IMR-90 (cell line): ENCODE measurements around the gene CYTH1. TPM values are rescaled to one million over a fixed set of nuclear protein-coding genes. Genes with fewer than 3 reads are reported as not detected.
"Not testable (repeated sequence)": the region's sequence is repeated elsewhere in the genome, so short reads cannot be mapped to it uniquely, and the experiment has no call there.

Experiments
- ATAC-seq: fragments of 200-7000 bp; cut with Tn5 transposase; 2 replicates; pipeline ENCODE4 v1.9.1; 2020; ENCODE audit warnings: low read depth, mild to moderate bottlenecking, moderate library complexity
- BruUV-seq: library from RNA; stranded (reverse); fragments of 400-500 nt; replicated peaks from 2 replicates; lab custom pipeline; 2021; lab: Mats Ljungman, UMichigan
- CTCF ChIA-PET: fragments of 300-600 bp; formaldehyde crosslinking; extraction: SDS; loops from one replicate; lab custom pipeline; 2021; ENCODE audit warnings: antibody characterized with exemption; lab: Yijun Ruan, JAX
- POLR2A ChIA-PET: fragments of 300-600 bp; sonication (Branson Sonifier 250); formaldehyde crosslinking; loops from one replicate; lab custom pipeline; 2022; ENCODE audit warnings: antibody characterized with exemption; ENCODE audit not compliant: unreplicated experiment; lab: Charles Lee
- DNase-seq: peaks from one replicate; pipeline ENCODE4 v3.0.0; 2013
- H2AFZ ChIP-seq: replicated peaks from 2 replicates; pipeline ENCODE3; 2013; ENCODE audit warnings: low read length, mild to moderate bottlenecking; ENCODE audit not compliant: poor library complexity
- H2AK5ac ChIP-seq: 2 replicates; pipeline ENCODE4 v1.6.1; 2013; ENCODE audit warnings: low read depth, low read length, inconsistent platforms
- H2AK9ac ChIP-seq: replicated peaks from 2 replicates; pipeline ENCODE3; 2013; ENCODE audit warnings: mild to moderate bottlenecking, low read depth, low read length, moderate library complexity; ENCODE audit not compliant: poor library complexity
- H2BK120ac ChIP-seq: 2 replicates; pipeline ENCODE4 v1.6.1; 2013; ENCODE audit warnings: low read depth, low read length, inconsistent platforms
- H2BK15ac ChIP-seq: 3 replicates; pipeline ENCODE4 v1.6.1; 2013; ENCODE audit warnings: low read depth, low read length, inconsistent platforms
- H2BK20ac ChIP-seq: 2 replicates; pipeline ENCODE4 v1.6.1; 2013; ENCODE audit warnings: low read depth, mild to moderate bottlenecking, inconsistent platforms, low read length, moderate library complexity
- H2BK5ac ChIP-seq: 2 replicates; pipeline ENCODE4 v1.6.1; 2013; ENCODE audit warnings: mild to moderate bottlenecking, low read depth, low read length, inconsistent platforms; ENCODE audit not compliant: poor library complexity, severe bottlenecking
- H3K14ac ChIP-seq: replicated peaks from 2 replicates; pipeline ENCODE4 v1.6.1; 2013; ENCODE audit warnings: low read depth, low read length, inconsistent platforms
- H3K18ac ChIP-seq: 2 replicates; pipeline ENCODE4 v1.6.1; 2013; ENCODE audit warnings: low read depth, low read length, control low read depth
- H3K23ac ChIP-seq: 2 replicates; pipeline ENCODE4 v1.6.1; 2013; ENCODE audit warnings: low read depth, low read length, inconsistent platforms
- H3K27ac ChIP-seq: 2 replicates; pipeline ENCODE4 v1.5.1; 2013; ENCODE audit warnings: mild to moderate bottlenecking, control low read depth, low read length; ENCODE audit not compliant: insufficient read depth
- H3K27me3 ChIP-seq: 2 replicates; pipeline ENCODE4 v1.6.1; 2013; ENCODE audit warnings: low read length; ENCODE audit not compliant: control insufficient read depth, insufficient read depth
- H3K36me3 ChIP-seq: 2 replicates; pipeline ENCODE4 v1.6.1; 2013; ENCODE audit warnings: low read length, mixed read lengths; ENCODE audit not compliant: control insufficient read depth, insufficient read depth
- H3K4ac ChIP-seq: 2 replicates; pipeline ENCODE4 v1.6.1; 2013; ENCODE audit warnings: low read depth, low read length, inconsistent platforms
- H3K4me1 ChIP-seq: 2 replicates; pipeline ENCODE4 v1.6.1; 2013; ENCODE audit warnings: low read length, mixed read lengths; ENCODE audit not compliant: control insufficient read depth, insufficient read depth
- H3K4me2 ChIP-seq: 2 replicates; pipeline ENCODE4 v1.6.1; 2013; ENCODE audit warnings: low read depth, mild to moderate bottlenecking, control low read depth, low read length, moderate library complexity
- H3K4me3 ChIP-seq: 2 replicates; pipeline ENCODE4 v1.5.1; 2013; ENCODE audit warnings: low read depth, mild to moderate bottlenecking, control low read depth, low read length, moderate library complexity; ENCODE audit not compliant: insufficient read depth
- H3K56ac ChIP-seq: 2 replicates; pipeline ENCODE4 v1.6.1; 2013; ENCODE audit warnings: low read length, inconsistent platforms; ENCODE audit not compliant: insufficient read depth; ENCODE audit errors: extremely low read depth
- H3K79me1 ChIP-seq, 2 experiments: 2 replicates each; pipeline ENCODE4 v1.6.1; 2013; ENCODE audit warnings: low read length in 2 of 2, inconsistent platforms in 1 of 2, low read depth in 1 of 2
- H3K9ac ChIP-seq: 2 replicates; pipeline ENCODE4 v1.6.1; 2013; ENCODE audit warnings: low read depth, low read length, control low read depth
- H3K9me1 ChIP-seq: 2 replicates; pipeline ENCODE4 v1.6.1; 2013; ENCODE audit warnings: low read length, inconsistent platforms; ENCODE audit not compliant: insufficient read depth
- H3K9me3 ChIP-seq: 2 replicates; pipeline ENCODE4 v1.6.1; 2013; ENCODE audit warnings: low read length; ENCODE audit not compliant: control insufficient read depth, insufficient read depth
- H4K20me1 ChIP-seq: 2 replicates; pipeline ENCODE4 v1.6.1; 2013; ENCODE audit warnings: low read length, inconsistent platforms; ENCODE audit not compliant: insufficient read depth
- H4K5ac ChIP-seq: 2 replicates; pipeline ENCODE4 v1.6.1; 2013; ENCODE audit warnings: mild to moderate bottlenecking, low read depth, low read length, control low read depth
- H4K8ac ChIP-seq, 2 experiments: 2 replicates each; pipeline ENCODE4 v1.6.1; 2013; ENCODE audit warnings: low read depth in 2 of 2, low read length in 2 of 2, control low read depth in 1 of 2, inconsistent platforms in 1 of 2
- H4K91ac ChIP-seq: 2 replicates; pipeline ENCODE4 v1.6.1; 2013; ENCODE audit warnings: low read depth, low read length, inconsistent platforms; ENCODE audit not compliant: insufficient read depth
- WGBS, 2 experiments: methylation state at CpG; one replicate each; pipeline versions ENCODE4 v1.1.5 to v1.1.7; 2013; ENCODE audit warnings: missing lambda C conversion rate in 2 of 2; ENCODE audit not compliant: insufficient read length in 1 of 2; ENCODE audit errors: extremely low coverage in 2 of 2; 5-methylcytosine and 5-hydroxymethylcytosine counted together
- dilution Hi-C: fragments of 300-500 bp; cut with HindIII; formaldehyde crosslinking; loops from one replicate; pipeline ENCODE4 v1.14.3; 2018; ENCODE audit warnings: low sequenced_read_pairs; ENCODE audit not compliant: unreplicated experiment
- in situ Hi-C: fragments of 300-500 bp; cut with MboI; formaldehyde crosslinking; loops from 3 replicates; pipeline ENCODE4 v1.14.3; 2019; ENCODE audit warnings: low sequenced_read_pairs, inconsistent platforms, mixed read lengths
- intact Hi-C: fragments of 100-400 bp; cut with micrococcal nuclease; formaldehyde crosslinking; loops from 2 replicates; pipeline ENCODE4 v1.10.0; 2022
- polyA plus RNA-seq, 3 experiments: library from polyadenylated mRNA; depleted of rRNA; stranded (reverse); fragments of >200 nt; gene quantifications; 2 replicates each; pipeline ENCODE4 v1.2.3, GENCODE V29; 2012; ENCODE audit warnings: low replicate concordance in 1 of 3
- total RNA-seq: library from RNA; depleted of rRNA; stranded (reverse); fragments of >200 nt; gene quantifications from 2 replicates; pipeline ENCODE4 v1.2.3, GENCODE V29; 2012

Gene CYTH1
- total and polyA plus RNA-seq, 2 of the 4 experiments (the other 2 are of a cell fraction), result 7.9 to 12.4 TPM

DNA sequence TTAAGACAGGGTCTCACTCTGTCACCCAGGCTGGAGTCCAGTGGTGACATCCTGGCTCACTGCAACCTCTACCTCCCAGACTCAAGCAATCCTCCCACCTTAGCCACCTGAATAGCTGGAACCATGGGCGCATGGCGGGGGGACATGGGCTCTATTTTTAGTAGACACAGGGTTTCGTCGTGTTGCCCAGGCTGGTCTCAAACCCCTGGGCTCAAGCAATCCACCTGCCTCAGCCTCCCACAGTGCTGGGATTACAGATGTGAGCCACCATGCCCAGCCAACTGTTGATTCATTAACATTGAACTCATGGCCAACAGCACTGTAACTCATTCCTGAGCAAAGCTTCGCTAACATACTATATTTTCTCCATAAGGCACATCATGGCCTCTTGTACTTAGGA, 31.1 kb downstream of the CYTH1 start:
- in situ Hi-C loops, H4K91ac ChIP-seq, H2AFZ ChIP-seq, ATAC-seq, H3K23ac ChIP-seq, dilution Hi-C loops, H3K9me3 ChIP-seq, H2BK120ac ChIP-seq, H3K9me1 ChIP-seq, H3K4ac ChIP-seq, H3K4me2 ChIP-seq, H4K8ac ChIP-seq, H3K18ac ChIP-seq, H2BK15ac ChIP-seq, H3K56ac ChIP-seq, H3K36me3 ChIP-seq, H3K14ac ChIP-seq, H3K27me3 ChIP-seq, BruUV-seq, H2BK5ac ChIP-seq, H2BK20ac ChIP-seq, intact Hi-C loops, H2AK9ac ChIP-seq, POLR2A ChIA-PET, H2AK5ac ChIP-seq, H4K5ac ChIP-seq, H3K27ac ChIP-seq, DNase-seq, H3K9ac ChIP-seq, H3K4me3 ChIP-seq: not testable (repeated sequence)
- no CpG with 5 or more reads among the region's 5 CpGs for WGBS, 2 experiments
- Histone ChIP-seq H3K79me1 (peaks cover 54 to 70% of the 10 kb centered on the region in 2 experiments), H4K20me1 (peaks cover 35% of the 10 kb centered on the region), H3K4me1 (peaks cover 11% of the 10 kb centered on the region)
- CTCF ChIA-PET, result interaction anchor here (0.7 kb wide), 1 partner anchor 30 kb away, joined by 4 read pairs; no protein-coding TSS in a partner anchor
